ENCODE measurements around the gene RANBP3L.

Gene RANBP3L

DNA sequence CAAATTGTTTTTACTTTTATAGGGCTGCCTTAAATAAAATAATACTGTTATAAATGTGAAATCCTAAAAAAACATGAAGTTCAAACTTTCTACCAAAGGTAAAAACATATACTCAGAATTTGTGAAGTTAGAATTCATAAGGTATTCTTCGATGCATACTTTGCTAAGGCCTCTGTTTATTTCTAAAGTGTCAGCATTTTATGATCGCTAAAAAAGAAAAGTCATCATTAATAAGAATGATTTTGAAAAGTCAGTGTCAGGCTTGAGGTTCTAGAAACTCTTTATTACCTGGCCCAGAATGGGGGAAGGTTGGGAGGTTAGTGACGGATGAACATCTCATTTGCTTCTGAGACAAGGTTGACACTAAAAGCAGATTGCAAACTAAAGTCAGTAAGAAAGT, 33.8 kb downstream of the RANBP3L start:
- no peak overlapping the region for H3K4me3 ChIP-seq (ENCODE audit: low read depth, low read length)
- ChIA-PET CTCF (interaction anchor here (0.6 to 6.8 kb wide), 3 partner anchors 7 to 133 kb away, joined by 3 to 172 read pairs (median 3); no protein-coding TSS in a partner anchor), POLR2A (no interaction called here)
- no peak for DNase-seq (ENCODE audit: low read depth, low spot score)
- TF ChIP-seq, protein P1, sequence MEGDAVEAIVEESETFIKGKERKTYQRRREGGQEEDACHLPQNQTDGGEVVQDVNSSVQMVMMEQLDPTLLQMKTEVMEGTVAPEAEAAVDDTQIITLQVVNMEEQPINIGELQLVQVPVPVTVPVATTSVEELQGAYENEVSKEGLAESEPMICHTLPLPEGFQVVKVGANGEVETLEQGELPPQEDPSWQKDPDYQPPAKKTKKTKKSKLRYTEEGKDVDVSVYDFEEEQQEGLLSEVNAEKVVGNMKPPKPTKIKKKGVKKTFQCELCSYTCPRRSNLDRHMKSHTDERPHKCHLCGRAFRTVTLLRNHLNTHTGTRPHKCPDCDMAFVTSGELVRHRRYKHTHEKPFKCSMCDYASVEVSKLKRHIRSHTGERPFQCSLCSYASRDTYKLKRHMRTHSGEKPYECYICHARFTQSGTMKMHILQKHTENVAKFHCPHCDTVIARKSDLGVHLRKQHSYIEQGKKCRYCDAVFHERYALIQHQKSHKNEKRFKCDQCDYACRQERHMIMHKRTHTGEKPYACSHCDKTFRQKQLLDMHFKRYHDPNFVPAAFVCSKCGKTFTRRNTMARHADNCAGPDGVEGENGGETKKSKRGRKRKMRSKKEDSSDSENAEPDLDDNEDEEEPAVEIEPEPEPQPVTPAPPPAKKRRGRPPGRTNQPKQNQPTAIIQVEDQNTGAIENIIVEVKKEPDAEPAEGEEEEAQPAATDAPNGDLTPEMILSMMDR (IDR thresholded peaks at IDR 0.05; ENCODE audit: insufficient read depth, low read length, missing control alignments) = no peak

DNA sequence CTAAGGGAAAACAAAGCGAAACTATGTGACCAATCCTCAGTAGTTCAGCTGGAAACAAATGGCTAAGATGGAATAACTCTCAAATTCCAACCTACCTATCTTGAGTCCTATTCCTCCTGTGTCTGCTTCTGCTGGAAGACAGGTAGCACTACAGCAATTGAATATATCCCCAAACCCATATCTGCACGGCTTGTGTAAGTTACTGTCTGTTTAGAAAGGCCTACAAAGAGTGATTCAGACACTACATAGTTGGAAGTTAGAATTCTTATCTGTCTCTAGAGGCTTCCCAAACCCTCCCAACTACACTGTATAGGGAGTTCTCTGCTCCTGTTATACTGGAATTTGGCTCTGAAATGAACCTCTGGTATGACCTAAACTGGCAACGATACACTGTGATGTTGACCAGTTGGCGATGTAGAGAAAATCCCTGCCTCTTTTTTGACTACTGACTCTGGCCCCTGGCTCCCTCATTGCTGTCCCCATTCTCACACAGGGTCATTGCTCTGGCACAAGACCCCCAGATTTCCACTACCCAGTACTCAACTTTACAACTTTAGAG, 37.4 kb downstream of the RANBP3L start:
- H3K4me3 ChIP-seq (ENCODE audit: low read depth, low read length) = no peak overlapping the region
- TF ChIP-seq, protein P1 (IDR thresholded peaks at IDR 0.05; ENCODE audit: insufficient read depth, low read length, missing control alignments) = no peak
- no peak for DNase-seq (ENCODE audit: low read depth, low spot score)
- CTCF ChIA-PET = interaction anchor here (1.1 to 6.8 kb wide), 23 partner anchors 8 to 432 kb away, joined by 3 to 172 read pairs (median 15); partner anchors contain the start of genes NADK2 and RANBP3L
- POLR2A ChIA-PET = no interaction called here

DNA sequence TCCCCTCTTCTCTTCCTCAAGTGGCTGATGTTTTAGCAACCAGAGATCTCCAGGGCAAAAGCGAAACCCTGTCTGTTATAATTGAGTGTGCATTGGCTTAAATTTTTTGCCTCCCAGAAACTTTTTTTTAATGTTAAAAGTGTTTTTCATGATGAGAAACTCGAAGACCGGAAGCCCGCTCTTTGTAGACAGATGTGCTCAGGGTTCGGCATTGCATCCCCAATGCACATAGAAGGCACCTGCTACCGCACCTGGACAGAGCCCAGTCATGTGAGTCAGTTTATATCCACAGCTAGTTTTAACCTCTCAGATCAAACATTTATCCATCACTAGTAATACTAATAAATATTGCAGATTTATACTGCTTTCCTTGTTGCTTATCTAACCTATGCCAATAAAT, 40.5 kb downstream of the RANBP3L start:
- no peak for DNase-seq (ENCODE audit: low read depth, low spot score)
- TF ChIP-seq, protein P1 (IDR thresholded peaks at IDR 0.05; ENCODE audit: insufficient read depth, low read length, missing control alignments) = no peak
- H3K4me3 ChIP-seq (ENCODE audit: low read depth, low read length) = no peak overlapping the region
- POLR2A ChIA-PET = no interaction called here
- CTCF ChIA-PET = interaction anchor here (1.8 to 2.0 kb wide), 2 partner anchors 12 to 183 kb away, joined by 4 to 6 read pairs; no protein-coding TSS in a partner anchor

DNA sequence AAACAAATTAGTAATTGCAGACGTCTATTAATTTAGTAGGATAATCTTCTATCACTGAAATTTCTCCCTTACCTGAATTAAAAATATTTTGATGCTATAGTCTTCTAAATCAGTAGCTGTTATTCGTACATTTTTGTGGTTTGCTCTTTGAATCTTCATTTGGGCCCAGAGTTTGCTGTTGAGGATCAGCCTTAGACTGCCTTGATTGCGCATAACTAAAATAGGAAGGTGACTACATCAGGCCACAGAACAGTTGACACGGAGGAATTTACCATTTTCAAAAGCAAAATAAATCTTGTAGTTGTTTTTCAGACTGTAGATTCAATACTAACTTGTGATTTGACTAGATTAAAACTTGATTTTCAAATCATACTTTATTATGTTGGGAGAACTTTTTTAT, 48.1 kb downstream of the RANBP3L start:
- no peak overlapping the region for H3K4me3 ChIP-seq (ENCODE audit: low read depth, low read length)
- ChIA-PET POLR2A (no interaction called here), CTCF (interaction anchor here (0.6 to 4.2 kb wide), 5 partner anchors 9 to 439 kb away, joined by 3 to 30 read pairs (median 4); partner anchors contain the start of gene NADK2)
- TF ChIP-seq, protein P1 (IDR thresholded peaks at IDR 0.05; ENCODE audit: insufficient read depth, low read length, missing control alignments) = no peak
- DNase-seq (ENCODE audit: low read depth, low spot score) = no peak

DNA sequence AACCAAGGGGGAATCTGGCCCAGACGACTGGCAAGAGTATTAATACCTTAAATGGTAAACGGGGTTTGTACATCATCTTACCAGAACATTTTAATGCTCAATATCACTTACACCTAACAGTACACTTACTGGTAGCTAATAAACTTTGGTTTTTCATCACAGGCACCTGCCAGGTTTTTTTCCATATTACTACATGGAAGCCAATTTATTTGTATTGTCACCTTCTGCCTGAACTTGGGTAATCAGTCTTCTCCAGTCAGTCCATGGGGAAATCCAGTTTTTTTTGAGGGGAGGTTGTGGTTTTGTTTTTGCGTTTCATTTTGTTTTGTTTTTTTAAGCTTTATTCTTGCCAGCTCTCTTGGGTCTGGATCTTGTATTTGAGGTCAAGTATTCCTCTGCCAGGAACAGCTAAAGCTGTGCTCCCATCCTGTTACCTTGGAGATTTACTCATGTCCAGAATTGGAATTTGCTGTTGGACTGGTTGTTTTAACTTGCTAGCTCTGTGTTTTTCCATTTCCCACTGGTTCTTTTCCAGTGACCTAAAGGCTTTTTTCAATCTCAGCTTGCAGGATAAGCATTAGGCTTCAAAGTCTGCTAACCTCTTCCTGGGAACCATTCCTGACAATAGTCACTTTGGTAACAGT, 48.9 kb downstream of the RANBP3L start:
- ChIA-PET POLR2A (no interaction called here), CTCF (interaction anchor here (0.6 to 4.2 kb wide), 7 partner anchors 8 to 440 kb away, joined by 3 to 30 read pairs (median 5); partner anchors contain the start of gene NADK2)
- DNase-seq (ENCODE audit: low read depth, low spot score) = no peak
- no peak overlapping the region for H3K4me3 ChIP-seq (ENCODE audit: low read depth, low read length)
- TF ChIP-seq, protein P1 (IDR thresholded peaks at IDR 0.05; ENCODE audit: insufficient read depth, low read length, missing control alignments) = no peak

DNA sequence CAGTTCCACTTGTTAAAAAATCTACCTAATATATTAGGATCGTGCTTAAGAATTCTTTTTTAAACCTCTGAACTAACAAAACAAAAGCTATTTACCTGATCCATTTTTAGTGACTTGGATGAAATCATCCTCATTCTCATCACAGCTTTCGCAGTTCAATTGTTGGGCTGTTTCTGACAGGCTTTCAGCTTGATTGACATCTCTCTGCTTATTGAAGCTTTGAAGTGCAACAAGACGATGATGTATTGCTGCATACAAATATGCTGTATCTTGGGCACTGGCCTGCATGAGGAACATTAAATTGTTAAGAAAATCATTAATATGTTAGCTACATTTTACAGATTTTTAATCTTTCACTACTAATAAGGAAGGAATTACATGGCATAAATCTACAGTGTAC, 50.5 kb downstream of the RANBP3L start:
- no peak for DNase-seq (ENCODE audit: low read depth, low spot score)
- ChIA-PET CTCF (interaction anchor here (1.3 to 4.2 kb wide), 6 partner anchors 10 to 444 kb away, joined by 3 to 30 read pairs (median 11); partner anchors contain the start of gene NADK2), POLR2A (interaction anchor here (0.6 kb wide), 1 partner anchor 1488 kb away, joined by 3 read pairs; no protein-coding TSS in a partner anchor)
- TF ChIP-seq, protein P1 (IDR thresholded peaks at IDR 0.05; ENCODE audit: insufficient read depth, low read length, missing control alignments) = no peak
- H3K4me3 ChIP-seq (ENCODE audit: low read depth, low read length) = no peak overlapping the region
